HG03159 (cell line): ENCODE measurements around the gene LYPLAL1.
"Not testable (repeated sequence)": the region's sequence is repeated elsewhere in the genome, so short reads cannot be mapped to it uniquely, and the experiment has no call there.

Source experiments
- ATAC-seq: cut with Tn5 transposase; IDR thresholded peaks from one replicate; pipeline ENCODE4 v1.9.1; 2021; ENCODE audit warnings: mild to moderate bottlenecking, moderate library complexity; ENCODE audit not compliant: unreplicated experiment

LYPLAL1 gene

GRCh38 chr1:219161371-219161770 lies 12.3 kb upstream of the LYPLAL1 start:
- no peak for ATAC-seq

- ATAC-seq, result no peak
Measured at GRCh38 chr1:219163401-219163954, 10.2 kb upstream of the LYPLAL1 start.

DNA sequence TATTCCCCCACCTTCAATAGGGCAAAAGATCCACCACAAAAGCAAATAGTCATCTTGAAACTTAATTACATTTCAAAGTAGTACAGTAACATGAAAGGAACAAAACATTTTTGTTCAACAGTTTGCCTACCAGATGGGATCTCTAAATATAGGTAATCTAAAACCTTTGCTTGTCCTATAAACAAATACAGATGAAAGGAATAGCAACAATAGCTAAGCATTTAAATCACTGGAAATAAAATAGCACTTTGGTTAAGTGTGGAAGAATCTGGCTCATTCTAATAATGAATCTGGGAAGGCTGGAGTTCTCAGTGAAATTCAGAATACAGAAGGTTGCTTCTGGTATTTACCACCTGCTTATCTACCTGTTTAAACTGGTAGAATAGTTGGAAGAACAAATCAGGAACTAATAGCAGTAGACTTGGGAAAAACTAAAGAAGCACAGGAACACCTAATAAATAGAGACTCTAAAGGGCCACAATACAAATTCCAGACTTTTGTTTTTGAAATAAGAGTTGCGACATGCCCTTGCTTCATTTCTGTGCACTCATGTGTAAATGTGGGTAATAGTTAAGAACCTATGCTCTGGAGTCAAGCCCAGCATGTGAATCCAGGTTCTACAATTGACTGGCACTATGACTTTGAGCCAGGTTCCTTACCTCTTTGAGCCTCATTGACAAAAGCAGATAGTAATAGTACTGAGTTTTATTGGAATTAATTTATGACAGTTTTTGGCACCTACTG lies 2.3 kb upstream of the LYPLAL1 start:
- ATAC-seq, result no peak

DNA sequence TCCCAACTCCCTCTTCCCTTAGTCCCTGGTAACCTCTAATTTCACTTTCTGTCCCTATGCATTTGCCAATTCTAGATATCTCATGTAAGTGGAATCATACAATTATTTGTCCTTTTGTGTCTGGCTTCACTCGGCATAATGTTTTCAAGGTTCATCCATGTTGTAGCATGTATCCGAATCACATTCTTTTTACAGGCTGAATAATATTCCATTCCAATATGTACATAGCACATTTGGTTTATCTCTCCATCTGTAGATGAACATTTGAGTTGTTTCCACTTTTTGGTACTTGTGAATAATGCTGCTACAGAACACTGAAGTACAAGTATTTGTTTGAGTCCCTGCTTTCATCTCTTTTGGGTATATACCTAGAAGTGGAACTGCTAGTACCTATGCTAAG lies 857 bp upstream of the LYPLAL1 start:
- no peak for ATAC-seq

- peak; percentile 0 for ATAC-seq
Measured at GRCh38 chr1:219173434-219173757, 282 bp upstream of the LYPLAL1 start.

- peak; percentile 40 for ATAC-seq
Measured at GRCh38 chr1:219174460-219175211, 958 bp downstream of the LYPLAL1 start.

- no peak for ATAC-seq
Measured at GRCh38 chr1:219175212-219175564, 1.5 kb downstream of the LYPLAL1 start.

DNA sequence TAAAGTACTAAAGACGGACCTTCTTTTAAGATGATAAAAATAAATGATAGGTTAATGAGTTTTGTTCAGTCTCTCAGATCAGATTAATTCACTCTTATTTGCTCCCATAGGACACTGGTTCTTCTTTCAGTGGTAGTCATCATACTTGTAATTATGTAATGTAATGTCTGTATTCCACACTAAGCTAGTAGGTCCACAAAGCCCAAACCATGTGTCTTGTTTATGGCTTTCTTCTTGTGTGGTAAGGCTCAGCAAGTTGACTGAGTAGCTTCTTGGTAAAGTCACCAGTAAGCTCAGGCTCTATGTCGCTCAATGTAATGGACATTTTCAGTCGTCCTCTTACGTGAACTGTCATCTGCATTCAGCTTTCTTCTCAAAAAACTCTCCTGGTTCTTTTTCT lies 2.5 kb downstream of the LYPLAL1 start:
- ATAC-seq, result no peak

GRCh38 chr1:219177363-219177762 lies 3.7 kb downstream of the LYPLAL1 start:
- peak; percentile 36 for ATAC-seq

DNA sequence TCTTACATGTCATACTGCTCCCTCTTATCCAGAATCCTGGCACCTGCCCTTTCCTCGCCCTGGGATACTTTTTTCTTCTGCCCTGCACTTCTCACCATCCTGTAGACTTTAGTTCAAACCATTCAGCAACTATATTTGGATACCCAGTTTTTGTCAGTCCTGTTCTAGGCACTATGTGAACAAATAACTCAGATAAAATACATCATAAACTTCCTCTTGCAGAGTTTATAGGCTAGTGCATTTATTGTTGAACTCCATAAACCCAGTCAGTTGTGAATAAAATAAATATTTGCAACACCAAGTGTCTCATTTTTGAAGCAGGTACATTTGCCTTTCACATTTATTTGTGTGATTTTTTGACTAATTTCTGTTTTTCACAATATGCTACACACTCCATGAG lies 4.3 kb downstream of the LYPLAL1 start:
- no peak for ATAC-seq

- ATAC-seq, result no peak
Measured at GRCh38 chr1:219179293-219179692, 5.6 kb downstream of the LYPLAL1 start.

GRCh38 chr1:219184337-219184736 lies 10.7 kb downstream of the LYPLAL1 start:
- no peak for ATAC-seq

GRCh38 chr1:219185486-219186117 lies 11.9 kb downstream of the LYPLAL1 start:
- ATAC-seq, result no peak

GRCh38 chr1:219188331-219188803 lies 14.7 kb downstream of the LYPLAL1 start:
- peak; percentile 43 for ATAC-seq

GRCh38 chr1:219189021-219189824 lies 15.5 kb downstream of the LYPLAL1 start:
- peak; percentile 72 for ATAC-seq

DNA sequence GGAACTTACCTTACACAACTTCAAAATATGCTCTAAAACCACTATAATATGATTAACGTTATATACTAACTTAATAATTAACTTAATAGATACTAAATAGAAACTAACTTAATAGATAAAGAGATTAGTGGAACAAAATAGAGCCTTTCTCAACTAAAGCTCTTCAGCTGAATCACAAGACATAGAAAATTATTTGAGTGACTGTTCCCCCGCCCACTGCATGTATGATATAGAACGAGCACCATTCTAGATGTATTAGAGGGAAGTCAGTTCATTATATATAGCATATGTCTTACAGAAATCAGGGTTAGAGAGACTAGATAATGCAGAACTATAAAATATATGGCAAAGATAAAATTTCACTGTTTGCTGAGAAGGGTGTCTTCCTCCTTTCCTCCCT lies 16.3 kb downstream of the LYPLAL1 start:
- no peak for ATAC-seq

- ATAC-seq, result no peak
Measured at GRCh38 chr1:219190605-219191004, 16.9 kb downstream of the LYPLAL1 start.

DNA sequence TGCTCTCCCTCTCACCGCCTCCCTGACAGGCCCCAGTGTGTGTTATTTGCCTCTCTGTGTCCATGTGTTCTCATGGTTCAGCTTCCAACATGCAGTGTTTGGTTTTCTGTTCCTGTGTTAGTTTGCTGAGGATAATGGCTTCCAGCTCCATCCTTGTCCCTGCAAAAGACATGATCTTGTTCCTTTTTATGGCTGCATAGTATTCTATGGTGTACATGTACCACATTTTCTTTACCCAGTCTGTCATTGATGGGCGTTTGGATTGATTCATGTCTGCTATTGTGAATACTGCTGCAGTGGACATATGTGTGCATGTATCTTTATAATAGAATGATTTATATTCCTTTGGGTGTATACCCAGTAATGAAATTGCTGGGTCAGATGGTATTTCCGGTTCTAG lies 22.2 kb downstream of the LYPLAL1 start:
- ATAC-seq, result not testable (repeated sequence)

GRCh38 chr1:219201656-219202055 lies 28.0 kb downstream of the LYPLAL1 start:
- ATAC-seq, result no peak

DNA sequence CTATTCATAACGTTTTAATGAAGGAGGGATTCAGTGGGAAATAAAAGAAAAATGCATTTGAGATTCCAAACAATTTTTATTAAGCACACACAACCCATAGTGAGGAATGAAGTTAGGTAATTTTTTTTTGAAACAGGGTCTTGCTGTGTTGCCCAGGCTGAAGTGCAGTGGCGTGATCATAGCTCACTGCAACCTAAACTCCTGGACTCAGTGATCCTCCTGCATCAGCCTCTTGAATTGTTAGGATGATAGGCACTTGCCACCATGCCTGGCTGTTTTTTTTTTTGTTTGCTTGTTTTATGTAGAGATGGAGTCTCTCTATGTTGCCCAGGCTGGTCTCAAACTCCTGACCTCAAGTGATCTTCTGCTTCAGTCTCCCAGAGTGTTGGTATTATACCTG lies 28.9 kb downstream of the LYPLAL1 start:
- ATAC-seq, result no peak

DNA sequence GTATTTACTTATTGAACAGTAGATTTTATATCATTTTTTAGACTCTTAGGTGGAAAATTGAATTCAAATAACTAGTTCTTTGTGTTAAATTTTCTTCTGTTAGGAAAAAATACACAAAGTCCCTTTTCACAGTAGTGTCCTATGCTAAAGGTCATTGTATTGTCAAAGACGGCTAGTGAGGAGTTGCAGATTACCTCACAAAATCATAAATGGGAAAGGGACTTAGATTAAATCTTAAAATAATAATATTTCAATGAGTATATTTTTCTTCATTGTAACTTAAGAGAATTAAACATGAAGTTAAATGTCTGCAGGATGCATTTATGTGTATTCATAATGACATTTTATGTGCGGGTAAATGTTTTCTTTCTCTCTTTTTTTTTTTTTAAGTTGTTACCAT lies 32.7 kb downstream of the LYPLAL1 start:
- no peak for ATAC-seq
